K562 (cell line): ENCODE measurements around the gene PPM1F. TPM values are rescaled to one million over a fixed set of nuclear protein-coding genes. Genes with fewer than 3 reads are reported as not detected.
A peak's percentile ranks its signal among the peaks of the same experiment; 100 is the strongest.

Source experiments
- BHLHE40 ChIP-seq: IDR thresholded peaks from 2 replicates; pipeline ENCODE4 v1.6.1; 2011; ENCODE audit warnings: low read length, improper control_type of control experiment
- CHD2 ChIP-seq: IDR thresholded peaks from 2 replicates; pipeline ENCODE4 v1.6.1; 2011; ENCODE audit warnings: low read depth, low read length
- E2F3 ChIP-seq: fragments of 250-450 bp; sonication (Bioruptor Pico); IDR thresholded peaks from 2 replicates; pipeline ENCODE4 v1.4.0; 2020; ENCODE audit warnings: mild to moderate bottlenecking
- FIP1L1 ChIP-seq: fragments of 200-400 bp; formaldehyde crosslinking; IDR thresholded peaks from 2 replicates; pipeline ENCODE4 v1.6.1; 2018; ENCODE audit warnings: mild to moderate bottlenecking, low read depth, low read length; ENCODE audit not compliant: poor library complexity, severe bottlenecking
- FOXK2 ChIP-seq, 2 experiments: fragments of 450-650 bp; IDR thresholded peaks in 1 of 2; conservative IDR thresholded peaks in 1 of 2; 2 replicates each; pipeline ENCODE4 v1.6.1; 2016; ENCODE audit warnings: low read depth in 2 of 2, mild to moderate bottlenecking in 1 of 2
- GABPB2 ChIP-seq: fragments of 250-450 bp; sonication (Bioruptor Pico); conservative IDR thresholded peaks from 2 replicates; pipeline ENCODE4 v1.5.1; 2021; ENCODE audit warnings: mild to moderate bottlenecking
- MYNN ChIP-seq, 2 experiments: sonication (generic); formaldehyde crosslinking in 1 of 2; IDR thresholded peaks; 2 replicates each; pipeline versions ENCODE4 v1.5.0 to v1.6.1; 2016 to 2020; ENCODE audit warnings: antibody characterized with exemption in 1 of 2, missing genetic modification reagents in 1 of 2
- OTX1 ChIP-seq: fragments of 450-650 bp; formaldehyde crosslinking; IDR thresholded peaks from 2 replicates; pipeline ENCODE4 v1.4.0; 2022; ENCODE audit warnings: mild to moderate bottlenecking
- PML ChIP-seq: IDR thresholded peaks from 2 replicates; pipeline ENCODE4 v1.6.1; 2012; ENCODE audit warnings: low read length, inconsistent platforms
- TEAD4 ChIP-seq, 2 experiments: sonication (generic) in 1 of 2; formaldehyde crosslinking in 1 of 2; IDR thresholded peaks; 2 replicates each; pipeline versions ENCODE4 v1.6.1 to v1.8.0; 2012 to 2022; ENCODE audit warnings: borderline replicate concordance in 1 of 2, inconsistent platforms in 1 of 2, low read length in 1 of 2, mild to moderate bottlenecking in 1 of 2, missing genetic modification reagents in 1 of 2
- TFAM ChIP-seq: fragments of 250-450 bp; sonication (Bioruptor Pico); conservative IDR thresholded peaks from 2 replicates; pipeline ENCODE4 v1.5.0; 2021; ENCODE audit warnings: mild to moderate bottlenecking, moderate library complexity
- YY1 ChIP-seq, 3 experiments: IDR thresholded peaks; 2 replicates each; pipeline ENCODE4 v1.6.1; 2011; ENCODE audit warnings: low read length in 2 of 3, mild to moderate bottlenecking in 2 of 3, moderate library complexity in 2 of 3, borderline replicate concordance in 1 of 3, control low read depth in 1 of 3, low read depth in 1 of 3; ENCODE audit not compliant: insufficient read depth in 3 of 3, insufficient replicate concordance in 2 of 3, control insufficient read depth in 1 of 3, insufficient read length in 1 of 3; ENCODE audit errors: extremely low read depth in 1 of 3
- ZFP30 ChIP-seq: fragments of 250-450 bp; sonication (Bioruptor Pico); IDR thresholded peaks from 2 replicates; pipeline ENCODE4 v1.8.0; 2022; ENCODE audit warnings: moderate library complexity, mild to moderate bottlenecking, inconsistent platforms, borderline replicate concordance
- ZNF764 ChIP-seq: fragments of 250-450 bp; sonication (Bioruptor Pico); IDR thresholded peaks from 2 replicates; pipeline ENCODE4 v1.4.0; 2020; ENCODE audit warnings: low read depth, mild to moderate bottlenecking, moderate library complexity
- ZNF766 ChIP-seq: fragments of 200-800 bp; sonication (Bioruptor generic); conservative IDR thresholded peaks from 2 replicates; pipeline ENCODE4 v1.6.1; 2016; ENCODE audit warnings: missing genetic modification characterization, missing compliant biosample characterization
- polyA plus RNA-seq, 8 experiments: library from polyadenylated mRNA; depleted of rRNA in 4 of 8; stranded (reverse) in 5 of 8; unstranded in 3 of 8; fragments of >200 nt; fragmentation: Nextera tagmentation in 2 of 8; fragmentation: Illumina TruSeq in 1 of 8; extraction: Ambion mirVana in 2 of 8; extraction: Trizol in 1 of 8; gene quantifications; 2 replicates each; pipeline versions ENCODE4 v1.2.1 to v1.2.3, GENCODE V29; 2011 to 2014; ENCODE audit warnings: inconsistent platforms in 1 of 8, missing spikeins in 1 of 8
- total RNA-seq, 7 experiments: library from RNA; depleted of rRNA in 6 of 7; stranded (reverse); fragments of >200 nt in 6 of 7; fragmentation: Illumina TruSeq in 2 of 7; extraction: Trizol in 2 of 7; gene quantifications; 2 replicates each; pipeline versions ENCODE4 v1.2.1 to v1.2.3, GENCODE V29; 2011 to 2021; ENCODE audit warnings: low replicate concordance in 1 of 7
- TF ChIP-seq, protein P1 (sequence below), 2 experiments: fragments of 450-650 bp in 1 of 2; sonication (generic) in 1 of 2; formaldehyde crosslinking in 1 of 2; IDR thresholded peaks in 1 of 2; conservative IDR thresholded peaks in 1 of 2; 2 replicates each; pipeline versions ENCODE4 v1.6.1 to v1.8.1; 2016 to 2023; ENCODE audit warnings: mild to moderate bottlenecking in 2 of 2, moderate library complexity in 2 of 2, inconsistent platforms in 1 of 2, missing genetic modification reagents in 1 of 2
- TF ChIP-seq, protein P2 (sequence below): fragments of 250-450 bp; sonication (Bioruptor Pico); IDR thresholded peaks from 2 replicates; pipeline ENCODE4 v1.4.0; 2020
- TF ChIP-seq, protein P3 (sequence below): fragments of 450-650 bp; formaldehyde crosslinking; IDR thresholded peaks from 2 replicates; pipeline ENCODE4 v1.4.0; 2022; ENCODE audit warnings: missing genetic modification characterization

Gene PPM1F
- total and polyA plus RNA-seq, 9 of the 15 experiments (the other 6 are each of a cell fraction or from before 2014, with no cell fraction given) = 2.1 to 159 (median 64.0) TPM

DNA sequence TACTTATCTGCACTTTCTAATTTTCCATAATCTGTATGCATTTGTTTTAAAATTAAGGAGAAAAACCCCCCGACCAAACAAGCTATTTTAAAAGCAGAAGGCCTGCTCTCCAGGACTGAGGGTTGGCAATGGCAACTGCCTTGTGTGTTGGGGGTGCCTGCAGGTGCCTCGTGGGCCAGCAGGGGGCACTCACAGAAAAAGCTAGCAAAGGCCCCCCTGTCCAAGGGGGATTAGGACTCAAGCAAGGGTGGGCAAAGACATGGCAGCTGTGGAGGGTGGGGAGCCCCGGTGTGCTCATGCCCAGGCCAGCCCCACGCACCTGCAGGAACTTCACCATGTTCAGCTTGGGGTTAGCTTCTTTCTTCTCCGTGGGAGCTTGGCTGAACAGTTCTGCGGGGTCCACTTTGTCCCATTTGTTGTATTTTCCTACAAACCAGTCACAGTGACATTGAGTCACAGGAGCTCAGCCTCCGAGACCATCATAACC is 19.7 kb upstream of the PPM1F start (continued):
- TF ChIP-seq ZNF764 (CRISPR knock-in tag) (peak; percentile 88), E2F3 (CRISPR knock-in tag) (peak; percentile 58; the same call in 1 of the 2 replicates), FOXK2 (conservative IDR thresholded peaks at IDR 0.05 in 1 of 2, IDR thresholded peaks at IDR 0.05 in 1 of 2; ENCODE audit: low read depth in 2 of 2) (peak; percentile 14 to 46; a peak in 2 of 4 replicates), YY1 (IDR thresholded peaks at IDR 0.05; ENCODE audit: borderline replicate concordance in 1 of 3, control insufficient read depth in 1 of 3, extremely low read depth in 1 of 3, insufficient read depth in 3 of 3, insufficient read length in 1 of 3, insufficient replicate concordance in 2 of 3, low read depth in 1 of 3, low read length in 2 of 3) (peak in 2 of 3 experiments; percentile 51 to 57), CHD2 (peak; percentile 48; the same call in 1 of the 2 replicates), GABPB2 (CRISPR knock-in tag) (no peak), FIP1L1 (no peak), PML (peak; percentile 53), MYNN (IDR thresholded peaks at IDR 0.05) (no peak), MYNN (CRISPR knock-in tag; IDR thresholded peaks at IDR 0.05) (no peak), TEAD4 (IDR thresholded peaks at IDR 0.05; ENCODE audit: low read length) (0 out of 2 replicates have a peak, but pooled peaks have one; percentile 12), TEAD4 (CRISPR knock-in tag; IDR thresholded peaks at IDR 0.05; ENCODE audit: borderline replicate concordance) (no peak), OTX1 (CRISPR knock-in tag) (peak; percentile 93), BHLHE40 (0 out of 2 replicates have a peak, but pooled peaks have one; percentile 61), ZFP30 (CRISPR knock-in tag) (0 out of 2 replicates have a peak, but pooled peaks have one; percentile 5), TFAM (CRISPR knock-in tag) (no peak), ZNF766 (CRISPR knock-in tag) (no peak)
- TF ChIP-seq, protein P1, sequence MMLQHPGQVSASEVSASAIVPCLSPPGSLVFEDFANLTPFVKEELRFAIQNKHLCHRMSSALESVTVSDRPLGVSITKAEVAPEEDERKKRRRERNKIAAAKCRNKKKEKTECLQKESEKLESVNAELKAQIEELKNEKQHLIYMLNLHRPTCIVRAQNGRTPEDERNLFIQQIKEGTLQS (IDR thresholded peaks at IDR 0.05) = no peak
- TF ChIP-seq, protein P1 (CRISPR knock-in tag; conservative IDR thresholded peaks at IDR 0.05) = peak; percentile 57; the same call in 1 of the 2 replicates
- TF ChIP-seq, protein P2, sequence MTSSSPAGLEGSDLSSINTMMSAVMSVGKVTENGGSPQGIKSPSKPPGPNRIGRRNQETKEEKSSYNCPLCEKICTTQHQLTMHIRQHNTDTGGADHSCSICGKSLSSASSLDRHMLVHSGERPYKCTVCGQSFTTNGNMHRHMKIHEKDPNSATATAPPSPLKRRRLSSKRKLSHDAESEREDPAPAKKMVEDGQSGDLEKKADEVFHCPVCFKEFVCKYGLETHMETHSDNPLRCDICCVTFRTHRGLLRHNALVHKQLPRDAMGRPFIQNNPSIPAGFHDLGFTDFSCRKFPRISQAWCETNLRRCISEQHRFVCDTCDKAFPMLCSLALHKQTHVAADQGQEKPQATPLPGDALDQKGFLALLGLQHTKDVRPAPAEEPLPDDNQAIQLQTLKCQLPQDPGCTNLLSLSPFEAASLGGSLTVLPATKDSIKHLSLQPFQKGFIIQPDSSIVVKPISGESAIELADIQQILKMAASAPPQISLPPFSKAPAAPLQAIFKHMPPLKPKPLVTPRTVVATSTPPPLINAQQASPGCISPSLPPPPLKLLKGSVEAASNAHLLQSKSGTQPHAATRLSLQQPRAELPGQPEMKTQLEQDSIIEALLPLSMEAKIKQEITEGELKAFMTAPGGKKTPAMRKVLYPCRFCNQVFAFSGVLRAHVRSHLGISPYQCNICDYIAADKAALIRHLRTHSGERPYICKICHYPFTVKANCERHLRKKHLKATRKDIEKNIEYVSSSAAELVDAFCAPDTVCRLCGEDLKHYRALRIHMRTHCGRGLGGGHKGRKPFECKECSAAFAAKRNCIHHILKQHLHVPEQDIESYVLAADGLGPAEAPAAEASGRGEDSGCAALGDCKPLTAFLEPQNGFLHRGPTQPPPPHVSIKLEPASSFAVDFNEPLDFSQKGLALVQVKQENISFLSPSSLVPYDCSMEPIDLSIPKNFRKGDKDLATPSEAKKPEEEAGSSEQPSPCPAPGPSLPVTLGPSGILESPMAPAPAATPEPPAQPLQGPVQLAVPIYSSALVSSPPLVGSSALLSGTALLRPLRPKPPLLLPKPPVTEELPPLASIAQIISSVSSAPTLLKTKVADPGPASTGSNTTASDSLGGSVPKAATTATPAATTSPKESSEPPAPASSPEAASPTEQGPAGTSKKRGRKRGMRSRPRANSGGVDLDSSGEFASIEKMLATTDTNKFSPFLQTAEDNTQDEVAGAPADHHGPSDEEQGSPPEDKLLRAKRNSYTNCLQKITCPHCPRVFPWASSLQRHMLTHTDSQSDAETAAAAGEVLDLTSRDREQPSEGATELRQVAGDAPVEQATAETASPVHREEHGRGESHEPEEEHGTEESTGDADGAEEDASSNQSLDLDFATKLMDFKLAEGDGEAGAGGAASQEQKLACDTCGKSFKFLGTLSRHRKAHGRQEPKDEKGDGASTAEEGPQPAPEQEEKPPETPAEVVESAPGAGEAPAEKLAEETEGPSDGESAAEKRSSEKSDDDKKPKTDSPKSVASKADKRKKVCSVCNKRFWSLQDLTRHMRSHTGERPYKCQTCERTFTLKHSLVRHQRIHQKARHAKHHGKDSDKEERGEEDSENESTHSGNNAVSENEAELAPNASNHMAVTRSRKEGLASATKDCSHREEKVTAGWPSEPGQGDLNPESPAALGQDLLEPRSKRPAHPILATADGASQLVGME (CRISPR knock-in tag) = no peak
- TF ChIP-seq, protein P3, sequence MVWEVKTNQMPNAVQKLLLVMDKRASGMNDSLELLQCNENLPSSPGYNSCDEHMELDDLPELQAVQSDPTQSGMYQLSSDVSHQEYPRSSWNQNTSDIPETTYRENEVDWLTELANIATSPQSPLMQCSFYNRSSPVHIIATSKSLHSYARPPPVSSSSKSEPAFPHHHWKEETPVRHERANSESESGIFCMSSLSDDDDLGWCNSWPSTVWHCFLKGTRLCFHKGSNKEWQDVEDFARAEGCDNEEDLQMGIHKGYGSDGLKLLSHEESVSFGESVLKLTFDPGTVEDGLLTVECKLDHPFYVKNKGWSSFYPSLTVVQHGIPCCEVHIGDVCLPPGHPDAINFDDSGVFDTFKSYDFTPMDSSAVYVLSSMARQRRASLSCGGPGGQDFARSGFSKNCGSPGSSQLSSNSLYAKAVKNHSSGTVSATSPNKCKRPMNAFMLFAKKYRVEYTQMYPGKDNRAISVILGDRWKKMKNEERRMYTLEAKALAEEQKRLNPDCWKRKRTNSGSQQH (CRISPR knock-in tag) = peak; percentile 87; the same call in 1 of the 2 replicates
